LHCN-M2 (cell line): Measurements from ENCODE around the gene FAM229A. TPM values are rescaled to one million over a fixed set of nuclear protein-coding genes. Genes with fewer than 3 reads are reported as not detected.
"Not testable (repeated sequence)": the region's sequence is repeated elsewhere in the genome, so short reads cannot be mapped to it uniquely, and the experiment has no call there.

Source experiments
- DNase-seq: peaks from one replicate; pipeline ENCODE4 v3.0.0-alpha.2; 2012; ENCODE audit warnings: low read depth
- polyA plus RNA-seq: library from polyadenylated mRNA; unstranded; fragments of >200 nt; gene quantifications from one replicate; pipeline ENCODE4 v1.2.1, GENCODE V29; 2012; ENCODE audit warnings: missing spikeins
- total RNA-seq: library from RNA; depleted of rRNA; stranded (reverse); fragments of >200 nt; gene quantifications from 2 replicates; pipeline ENCODE4 v1.2.3, GENCODE V29; 2014; rRNA removed

Gene FAM229A
- total RNA-seq, result 2.0 and 5.2 TPM in 2 replicates
- polyA plus RNA-seq, result 1.1 TPM

- no peak for DNase-seq
Observed at GRCh38 chr1:32362474-32363313, at the start of gene FAM229A, which contains the start of gene TSSK3. Gene FAM229A, minus strand, starts transcription at chr1:32362485. Its CDS starts 394 bp downstream, at chr1:32362091. Gene TSSK3, plus strand, starts transcription at chr1:32362539. Its CDS starts 163 bp downstream, at chr1:32362702.

GRCh38 chr1:32411261-32411660, 49.0 kb upstream of the FAM229A start:
- DNase-seq, result no peak

- no peak for DNase-seq
Observed at GRCh38 chr1:32406629-32407111, 44.4 kb upstream of the FAM229A start.

- no peak for DNase-seq
Observed at GRCh38 chr1:32405672-32406467, 43.6 kb upstream of the FAM229A start.

GRCh38 chr1:32404946-32405345, 42.7 kb upstream of the FAM229A start:
- DNase-seq, result peak; percentile 54

- peak; percentile 87 for DNase-seq
Observed at GRCh38 chr1:32400876-32401631, 38.8 kb upstream of the FAM229A start.

GRCh38 chr1:32399843-32400242, 37.6 kb upstream of the FAM229A start:
- no peak for DNase-seq

- no peak for DNase-seq
Observed at GRCh38 chr1:32398401-32398800, 36.1 kb upstream of the FAM229A start.

GRCh38 chr1:32396524-32396923, 34.2 kb upstream of the FAM229A start:
- not testable (repeated sequence) for DNase-seq

- no peak for DNase-seq
Observed at GRCh38 chr1:32394890-32395432, 32.7 kb upstream of the FAM229A start.

- peak; percentile 99 for DNase-seq
Observed at GRCh38 chr1:32394141-32394889, 32.0 kb upstream of the FAM229A start, which contains the start of gene BSDC1. Gene BSDC1, minus strand, starts transcription at chr1:32394441. Its CDS starts 27 bp downstream, at chr1:32394414.

GRCh38 chr1:32393832-32394140, 31.5 kb upstream of the FAM229A start:
- no peak for DNase-seq

GRCh38 chr1:32393136-32393535, 30.9 kb upstream of the FAM229A start:
- no peak for DNase-seq

- no peak for DNase-seq
Observed at GRCh38 chr1:32392325-32392724, 30.0 kb upstream of the FAM229A start.

- DNase-seq, result no peak
Observed at GRCh38 chr1:32390904-32391870, 28.9 kb upstream of the FAM229A start.

- no peak for DNase-seq
Observed at GRCh38 chr1:32388641-32389040, 26.4 kb upstream of the FAM229A start.

- DNase-seq, result no peak
Observed at GRCh38 chr1:32386676-32387392, 24.5 kb upstream of the FAM229A start.

- no peak for DNase-seq
Observed at GRCh38 chr1:32380057-32380456, 17.8 kb upstream of the FAM229A start.
